HS-5 (cell line): ENCODE results near the gene NKAIN2.

Experiments used
- DNase-seq: peaks from one replicate; pipeline ENCODE4 v3.0.0-alpha.2; 2012; ENCODE audit warnings: low read depth

The NKAIN2 gene

GRCh38 chr6:124029567-124029966 is 225.9 kb downstream of the NKAIN2 start:
- DNase-seq = no peak

GRCh38 chr6:124033501-124033900 is 229.8 kb downstream of the NKAIN2 start:
- DNase-seq = no peak

GRCh38 chr6:124036384-124036783 is 232.7 kb downstream of the NKAIN2 start:
- DNase-seq = no peak

GRCh38 chr6:124040655-124041054 is 237.0 kb downstream of the NKAIN2 start:
- no peak for DNase-seq

GRCh38 chr6:124052120-124052519 is 248.5 kb downstream of the NKAIN2 start:
- DNase-seq = no peak

GRCh38 chr6:124053315-124053714 is 249.7 kb downstream of the NKAIN2 start:
- DNase-seq = no peak

- DNase-seq = no peak
These were observed 250.4 kb downstream of the NKAIN2 start for GRCh38 chr6:124054034-124054433.

GRCh38 chr6:124055395-124055794 is 251.7 kb downstream of the NKAIN2 start:
- no peak for DNase-seq

GRCh38 chr6:124055963-124056362 is 252.3 kb downstream of the NKAIN2 start:
- DNase-seq = no peak

- DNase-seq = no peak
These were observed 253.0 kb downstream of the NKAIN2 start for GRCh38 chr6:124056407-124057334.

- no peak for DNase-seq
These were observed 253.8 kb downstream of the NKAIN2 start for GRCh38 chr6:124057461-124057860.

- no peak for DNase-seq
These were observed 260.9 kb downstream of the NKAIN2 start for GRCh38 chr6:124064317-124065113.

GRCh38 chr6:124066269-124066668 is 262.6 kb downstream of the NKAIN2 start:
- no peak for DNase-seq

GRCh38 chr6:124066946-124067552 is 263.4 kb downstream of the NKAIN2 start:
- no peak for DNase-seq

- no peak for DNase-seq
These were observed 265.7 kb downstream of the NKAIN2 start for GRCh38 chr6:124069230-124069950.

GRCh38 chr6:124073021-124073420 is 269.4 kb downstream of the NKAIN2 start:
- DNase-seq = no peak

GRCh38 chr6:124073820-124074587 is 270.3 kb downstream of the NKAIN2 start:
- DNase-seq = no peak

- no peak for DNase-seq
These were observed 270.9 kb downstream of the NKAIN2 start for GRCh38 chr6:124074606-124075005.

GRCh38 chr6:124076336-124077048 is 272.8 kb downstream of the NKAIN2 start:
- no peak for DNase-seq

GRCh38 chr6:124078169-124078568 is 274.5 kb downstream of the NKAIN2 start:
- DNase-seq = no peak
